Thymus (tissue), 11 donors: ENCODE measurements around the gene STAG1. TPM values are rescaled to one million over a fixed set of nuclear protein-coding genes. Genes with fewer than 3 reads are reported as not detected.
"Not testable (repeated sequence)": the region's sequence is repeated elsewhere in the genome, so short reads cannot be mapped to it uniquely, and the experiment has no call there.

Source experiments
- DNase-seq, 9 donors: peaks; one replicate each; pipeline ENCODE4 v3.0.0-alpha.2; 2013; ENCODE audit warnings: low spot score in 9 of 9, low read depth in 6 of 9, missing footprints in 1 of 9
- H3K27ac ChIP-seq, 2 donors: one replicate each; pipeline ENCODE4 v1.5.1; 2013; ENCODE audit warnings: control low read depth in 1 of 2, low read depth in 1 of 2, low read length in 1 of 2, mild to moderate bottlenecking in 1 of 2, moderate library complexity in 1 of 2
- H3K27me3 ChIP-seq, 2 donors: one replicate each; pipeline ENCODE4 v1.5.1; 2013; ENCODE audit warnings: low read length in 1 of 2; ENCODE audit not compliant: control insufficient read depth in 2 of 2, insufficient read depth in 1 of 2
- H3K36me3 ChIP-seq, 2 donors: one replicate each; pipeline ENCODE4 v1.5.1; 2013; ENCODE audit warnings: low read length in 1 of 2, mild to moderate bottlenecking in 1 of 2, moderate library complexity in 1 of 2; ENCODE audit not compliant: control insufficient read depth in 2 of 2, insufficient read depth in 2 of 2
- H3K4me1 ChIP-seq, 2 donors: one replicate each; pipeline ENCODE4 v1.5.1; 2013; ENCODE audit warnings: low read length in 2 of 2; ENCODE audit not compliant: control insufficient read depth in 2 of 2, insufficient read depth in 2 of 2
- H3K4me3 ChIP-seq, 2 donors: one replicate each; pipeline ENCODE4 v1.5.1; 2013; ENCODE audit warnings: low read length in 2 of 2, control low read depth in 1 of 2, mild to moderate bottlenecking in 1 of 2
- H3K9me3 ChIP-seq, 2 donors: one replicate each; pipeline ENCODE4 v1.5.1; 2013; ENCODE audit warnings: low read length in 1 of 2, mild to moderate bottlenecking in 1 of 2; ENCODE audit not compliant: control insufficient read depth in 2 of 2, insufficient read depth in 1 of 2
- WGBS: extraction: QIAGEN DNeasy Blood & Tissue Kit; methylation state at CpG from one replicate; pipeline ENCODE4 v1.1.7; 2013; 5-methylcytosine and 5-hydroxymethylcytosine counted together
- polyA plus RNA-seq: library from polyadenylated mRNA; stranded (reverse); fragments of 200-250 nt; gene quantifications from one replicate; pipeline ENCODE4 v1.2.3, GENCODE V29; 2013
- total RNA-seq: library from RNA; stranded (reverse); fragments of 120-200 nt; gene quantifications from one replicate; pipeline ENCODE4 v1.2.4, GENCODE V29; 2013
- donor health status: healthy.

STAG1 gene
- total and polyA plus RNA-seq, 2 donors = 15.9 to 36.0 TPM

- no peaks in the 10 kb centered on the region for H3K9me3 ChIP-seq
- H3K27ac ChIP-seq = no peak overlapping the region
- DNase-seq = no peak
- no peak overlapping the region for H3K4me3 ChIP-seq
- peaks cover 0 to 5% of the 10 kb centered on the region in 2 donors for H3K36me3 ChIP-seq
- H3K27me3 ChIP-seq = no peaks in the 10 kb centered on the region
- no peaks in the 10 kb centered on the region for H3K4me1 ChIP-seq
- WGBS = over 99% methylated on average over 2 of the region's 2 CpGs
Observed at GRCh38 chr3:136675150-136675858, 76.9 kb downstream of the STAG1 start.

GRCh38 chr3:136672457-136672856, 79.7 kb downstream of the STAG1 start:
- H3K9me3 ChIP-seq = no peaks in the 10 kb centered on the region
- 98% methylated on average over 1 of the region's 1 CpG for WGBS
- H3K27me3 ChIP-seq = no peaks in the 10 kb centered on the region
- peaks cover 0 to 5% of the 10 kb centered on the region in 2 donors for H3K36me3 ChIP-seq
- H3K4me3 ChIP-seq = no peak overlapping the region
- H3K27ac ChIP-seq = no peak overlapping the region
- DNase-seq = no peak
- no peaks in the 10 kb centered on the region for H3K4me1 ChIP-seq

DNA sequence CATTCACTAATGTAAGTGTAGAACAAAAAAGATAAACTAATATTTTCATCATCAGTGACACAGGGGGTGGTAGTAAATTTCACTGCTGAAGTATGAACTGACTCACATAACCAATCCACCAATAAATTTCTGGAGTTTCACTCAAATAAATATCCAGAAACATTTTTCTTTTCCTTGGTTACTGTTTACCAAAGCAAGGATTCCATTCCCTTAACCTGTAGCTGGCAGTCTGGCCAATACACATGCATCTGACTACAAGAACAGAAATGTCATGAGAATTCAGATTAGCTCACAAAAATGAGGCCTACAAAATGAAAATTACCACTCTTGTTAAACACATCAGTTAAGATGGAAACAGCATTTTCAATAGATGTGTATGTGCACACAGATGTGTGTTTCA, 80.3 kb downstream of the STAG1 start:
- no peak overlapping the region for H3K4me3 ChIP-seq
- H3K27ac ChIP-seq = no peak overlapping the region
- DNase-seq = no peak
- H3K27me3 ChIP-seq = no peaks in the 10 kb centered on the region
- H3K36me3 ChIP-seq = peaks cover 0 to 5% of the 10 kb centered on the region in 2 donors
- H3K9me3 ChIP-seq = no peaks in the 10 kb centered on the region
- no peaks in the 10 kb centered on the region for H3K4me1 ChIP-seq

- Histone ChIP-seq H3K4me1 (no peaks in the 10 kb centered on the region), H3K9me3 (no peaks in the 10 kb centered on the region), H3K4me3 (no peak overlapping the region), H3K27me3 (no peaks in the 10 kb centered on the region), H3K36me3 (peaks cover 0 to 5% of the 10 kb centered on the region in 2 donors), H3K27ac (no peak overlapping the region)
- DNase-seq = no peak
- WGBS = 98% methylated on average over 1 of the region's 1 CpG
Observed at GRCh38 chr3:136670166-136670565, 82.0 kb downstream of the STAG1 start.

GRCh38 chr3:136667081-136667480, 85.1 kb downstream of the STAG1 start:
- Histone ChIP-seq H3K9me3 (no peaks in the 10 kb centered on the region), H3K27ac (no peak overlapping the region), H3K4me1 (no peaks in the 10 kb centered on the region), H3K4me3 (no peak overlapping the region), H3K27me3 (no peaks in the 10 kb centered on the region), H3K36me3 (peaks cover 0 to 5% of the 10 kb centered on the region in 2 donors)
- over 99% methylated on average over 2 of the region's 2 CpGs for WGBS
- no peak for DNase-seq

DNA sequence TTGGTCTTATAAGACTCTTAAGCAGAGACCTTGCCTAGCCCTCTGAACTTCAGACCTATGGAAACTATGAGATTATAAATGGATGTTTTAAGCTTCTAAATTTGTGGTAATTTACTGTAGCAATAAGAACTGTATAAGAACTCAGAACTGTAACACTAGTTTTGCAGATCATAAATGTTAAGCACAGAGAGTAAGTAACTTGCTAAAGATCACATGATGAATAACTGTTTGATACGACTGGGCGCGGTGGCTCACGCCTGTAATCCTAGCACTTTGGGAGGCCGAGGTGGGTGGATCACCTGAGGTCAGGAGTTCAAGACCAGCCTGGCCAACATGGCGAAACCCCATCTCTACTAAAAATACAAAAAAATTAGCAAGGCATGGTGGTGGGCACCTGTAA, 85.9 kb downstream of the STAG1 start:
- not testable (repeated sequence) for H3K4me1 ChIP-seq, H3K4me3 ChIP-seq, H3K9me3 ChIP-seq, H3K27ac ChIP-seq, H3K36me3 ChIP-seq, H3K27me3 ChIP-seq, DNase-seq
- over 99% methylated on average over 6 of the region's 6 CpGs for WGBS

GRCh38 chr3:136664771-136665170, 87.4 kb downstream of the STAG1 start:
- DNase-seq = no peak
- Histone ChIP-seq H3K9me3 (no peaks in the 10 kb centered on the region), H3K4me1 (no peaks in the 10 kb centered on the region), H3K27ac (no peak overlapping the region), H3K27me3 (no peaks in the 10 kb centered on the region), H3K36me3 (no peaks in the 10 kb centered on the region), H3K4me3 (no peak overlapping the region)
- 88% methylated on average over 1 of the region's 1 CpG for WGBS

DNA sequence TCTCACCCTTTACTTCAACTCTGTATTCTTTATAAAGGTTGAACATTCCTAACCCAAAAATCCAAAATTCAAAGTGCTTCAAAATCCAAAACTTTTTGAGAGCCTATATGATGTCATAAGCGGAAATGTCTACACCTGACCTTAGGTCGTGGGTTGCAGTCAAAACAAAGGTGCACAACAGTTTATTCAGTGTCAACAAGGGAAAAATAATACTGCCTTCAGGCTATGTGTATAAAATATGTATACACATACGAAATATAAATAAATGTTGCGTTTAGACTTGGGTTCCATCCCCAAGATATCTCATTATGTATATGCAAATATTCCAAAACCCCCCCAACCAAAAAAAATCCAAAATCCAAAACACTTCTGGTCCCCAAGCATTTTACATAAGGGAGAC, 90.9 kb downstream of the STAG1 start:
- WGBS = over 99% methylated on average over 4 of the region's 4 CpGs
- no peaks in the 10 kb centered on the region for H3K27me3 ChIP-seq
- DNase-seq = no peak
- H3K9me3 ChIP-seq = no peaks in the 10 kb centered on the region
- H3K4me3 ChIP-seq = no peak overlapping the region
- H3K27ac ChIP-seq = no peak overlapping the region
- H3K36me3 ChIP-seq = no peaks in the 10 kb centered on the region
- no peaks in the 10 kb centered on the region for H3K4me1 ChIP-seq

- Histone ChIP-seq H3K27ac (no peak overlapping the region), H3K36me3 (no peaks in the 10 kb centered on the region), H3K4me1 (no peaks in the 10 kb centered on the region), H3K9me3 (peaks cover 0 to 4% of the 10 kb centered on the region in 2 donors), H3K27me3 (no peaks in the 10 kb centered on the region), H3K4me3 (no peak overlapping the region)
- WGBS = 95% methylated on average over 8 of the region's 8 CpGs
- no peak for DNase-seq
Observed at GRCh38 chr3:136658946-136659682, 93.1 kb downstream of the STAG1 start.
